ENCODE data around the gene STAB1.

DNA sequence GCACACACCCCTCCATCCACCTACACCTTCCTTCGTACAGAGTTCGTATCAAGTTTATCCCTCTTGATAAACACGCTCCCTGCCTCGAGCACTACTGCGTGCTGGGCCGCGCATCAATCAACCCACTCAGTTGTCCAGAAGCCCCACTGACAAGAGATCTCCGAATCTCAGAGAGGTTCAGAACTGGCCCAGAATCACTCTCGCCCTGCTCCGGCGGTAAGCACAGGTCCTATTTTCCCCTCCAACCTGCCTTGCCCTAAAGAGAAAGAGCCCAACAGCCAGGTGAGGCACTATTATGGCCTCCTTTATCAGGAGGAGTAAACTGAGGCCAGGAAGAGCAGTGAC lies 40.2 kb upstream of the STAB1 start:
- TF ChIP-seq, protein P1, sequence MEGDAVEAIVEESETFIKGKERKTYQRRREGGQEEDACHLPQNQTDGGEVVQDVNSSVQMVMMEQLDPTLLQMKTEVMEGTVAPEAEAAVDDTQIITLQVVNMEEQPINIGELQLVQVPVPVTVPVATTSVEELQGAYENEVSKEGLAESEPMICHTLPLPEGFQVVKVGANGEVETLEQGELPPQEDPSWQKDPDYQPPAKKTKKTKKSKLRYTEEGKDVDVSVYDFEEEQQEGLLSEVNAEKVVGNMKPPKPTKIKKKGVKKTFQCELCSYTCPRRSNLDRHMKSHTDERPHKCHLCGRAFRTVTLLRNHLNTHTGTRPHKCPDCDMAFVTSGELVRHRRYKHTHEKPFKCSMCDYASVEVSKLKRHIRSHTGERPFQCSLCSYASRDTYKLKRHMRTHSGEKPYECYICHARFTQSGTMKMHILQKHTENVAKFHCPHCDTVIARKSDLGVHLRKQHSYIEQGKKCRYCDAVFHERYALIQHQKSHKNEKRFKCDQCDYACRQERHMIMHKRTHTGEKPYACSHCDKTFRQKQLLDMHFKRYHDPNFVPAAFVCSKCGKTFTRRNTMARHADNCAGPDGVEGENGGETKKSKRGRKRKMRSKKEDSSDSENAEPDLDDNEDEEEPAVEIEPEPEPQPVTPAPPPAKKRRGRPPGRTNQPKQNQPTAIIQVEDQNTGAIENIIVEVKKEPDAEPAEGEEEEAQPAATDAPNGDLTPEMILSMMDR (IDR thresholded peaks at IDR 0.05; ENCODE audit: poor library complexity), result no peak
- TF ChIP-seq EZH2phosphoT487 (IDR thresholded peaks at IDR 0.05; ENCODE audit: low read depth, severe bottlenecking, unreplicated experiment) (no peak), EZH2 (IDR thresholded peaks at IDR 0.05; ENCODE audit: borderline replicate concordance) (no peak)
